Activated T-helper 9 cell treated with anti-CD3 and anti-CD28 coated beads, Interleukin-2, amount 50 U/mL, for 16 hours (primary cell): ENCODE measurements around the gene APC.
"Not testable (repeated sequence)": the region's sequence is repeated elsewhere in the genome, so short reads cannot be mapped to it uniquely, and the experiment has no call there.

Experiments
- DNase-seq: peaks from one replicate; pipeline ENCODE4 v3.0.0-alpha.2; 2020; ENCODE audit warnings: low read depth

Gene APC

DNA sequence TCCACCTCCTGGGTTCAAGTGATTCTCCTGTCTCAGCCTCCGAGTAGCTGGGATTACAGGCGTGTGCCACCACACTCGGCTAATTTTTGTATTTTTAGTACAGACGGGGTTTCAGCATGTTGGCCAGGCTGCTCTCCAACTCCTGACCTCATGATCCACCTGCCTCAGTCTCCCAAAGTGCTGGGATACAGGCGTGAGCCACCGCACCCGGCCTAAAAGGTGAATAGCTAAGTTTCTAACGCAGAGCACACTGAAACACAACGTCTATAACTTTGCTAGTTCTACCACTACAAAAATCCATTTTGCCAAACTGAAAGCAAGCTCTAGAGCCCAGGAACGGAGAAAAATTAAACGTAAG, 122.9 kb downstream of the APC start:
- DNase-seq = not testable (repeated sequence)

DNA sequence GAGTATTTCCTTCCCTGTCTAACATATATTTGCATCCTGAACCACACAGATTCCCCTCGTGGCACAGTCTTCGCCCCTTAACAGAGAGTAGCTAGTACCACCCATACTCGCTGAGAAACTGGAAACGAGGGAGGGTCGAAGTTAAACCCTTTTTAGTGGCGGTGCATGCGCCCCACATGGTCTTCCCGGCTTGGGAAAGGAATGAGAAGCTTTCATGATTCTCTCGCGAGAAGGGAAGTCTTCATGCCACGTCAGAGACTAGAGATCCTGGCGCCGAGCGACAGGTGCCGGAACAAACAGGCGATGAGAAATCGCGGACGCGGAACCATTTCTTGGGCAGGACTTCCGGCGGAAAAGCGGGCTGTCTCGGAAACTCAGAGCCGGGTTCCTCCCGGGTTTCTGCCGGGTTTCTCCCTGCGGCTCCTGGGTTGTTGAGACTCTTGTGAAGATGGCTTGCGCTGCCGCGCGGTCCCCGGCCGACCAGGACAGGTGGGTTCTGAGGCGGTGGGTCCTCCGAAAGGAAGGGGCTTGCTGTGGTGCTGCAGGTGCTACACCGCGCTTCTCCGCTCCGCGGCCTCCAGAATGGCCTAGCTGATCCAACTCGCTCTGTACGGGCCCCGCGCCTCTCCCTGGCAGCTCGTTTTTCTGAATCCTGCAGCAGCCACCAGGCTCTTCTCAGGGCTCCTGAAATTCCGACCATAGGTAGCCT, 123.4 kb downstream of the APC start, which contains the start of gene SRP19:
SRP19 (plus strand) TSS at position 359 of the 709 bp plus-strand sequence; CDS start at position 449, 90 bp downstream.
- DNase-seq = peak; percentile 86

DNA sequence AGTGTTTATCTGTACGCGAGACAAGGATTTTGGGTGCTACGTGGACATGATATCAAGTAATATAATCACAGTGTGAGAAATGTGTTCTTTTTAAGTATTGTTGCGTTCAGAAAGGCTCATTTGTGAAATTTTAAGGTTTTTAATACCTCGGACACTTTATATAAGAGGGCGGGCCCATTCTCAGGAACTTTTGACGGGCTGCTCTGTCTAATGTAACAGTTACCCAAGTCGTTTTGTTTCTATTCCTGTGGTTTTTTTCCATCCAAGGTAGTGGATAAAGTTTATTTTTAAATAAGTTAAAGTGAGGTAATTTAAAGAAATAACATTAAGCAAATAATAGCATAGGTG, 123.9 kb downstream of the APC start:
- no peak for DNase-seq

DNA sequence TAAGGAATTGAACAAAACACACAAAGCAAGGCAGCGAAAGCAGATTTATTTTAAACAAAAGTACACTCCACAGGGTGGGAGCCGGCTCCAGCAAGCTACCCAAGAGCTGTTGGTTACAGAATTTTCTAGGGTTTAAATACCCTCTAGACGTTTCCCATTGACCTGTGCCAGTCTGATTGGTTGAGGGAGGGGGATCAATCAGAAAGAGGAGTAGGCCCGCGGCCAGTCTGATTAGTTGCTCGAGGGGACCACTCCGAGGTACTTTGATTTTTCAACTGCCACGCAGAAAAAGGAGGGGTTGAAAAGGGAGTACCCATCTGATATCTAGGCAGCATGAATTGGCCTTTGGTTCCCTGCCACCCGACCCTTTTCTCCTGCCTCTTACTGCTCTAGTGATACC, 124.4 kb downstream of the APC start:
- DNase-seq = no peak

- DNase-seq = no peak
Observed at GRCh38 chr5:112863549-112863948, 125.9 kb downstream of the APC start.

DNA sequence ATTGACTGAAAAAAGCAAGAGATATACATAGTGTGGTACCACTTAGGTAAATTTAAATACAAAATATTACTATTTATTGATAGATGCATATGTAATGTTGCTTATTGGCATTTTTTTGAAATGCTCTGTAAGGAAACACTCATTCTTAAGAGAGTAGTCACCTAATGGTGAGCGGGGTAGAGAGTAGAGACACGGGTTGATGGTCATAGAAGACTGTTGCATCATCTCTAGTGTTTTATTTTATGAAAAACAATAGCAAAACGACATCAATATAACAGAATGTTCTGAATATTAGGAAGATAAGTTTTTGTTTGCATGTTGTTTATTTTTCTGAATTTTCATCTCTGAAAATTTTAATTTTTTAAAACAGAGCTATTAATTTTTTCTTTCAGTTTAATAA, 127.4 kb downstream of the APC start:
- DNase-seq = no peak

DNA sequence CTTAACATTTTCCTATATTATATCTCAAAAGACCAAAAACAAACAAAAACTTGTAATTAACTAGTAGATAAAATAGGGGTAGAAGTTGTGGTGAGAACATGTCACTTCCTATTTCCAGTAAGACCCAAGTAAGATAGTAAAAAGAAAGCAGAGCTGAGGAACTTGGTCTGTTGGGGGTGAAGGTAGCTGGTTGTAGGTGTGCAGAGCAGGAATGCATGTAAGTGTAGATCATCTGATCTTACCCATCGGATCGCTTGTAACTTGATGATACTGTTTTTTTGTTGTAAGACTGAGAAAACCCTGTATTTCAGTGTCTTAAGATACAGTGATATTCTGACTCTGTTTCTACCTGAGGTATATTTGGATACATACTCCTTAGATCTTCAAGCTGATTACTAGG, 129.1 kb downstream of the APC start:
- DNase-seq = no peak

GRCh38 chr5:112867411-112867810, 129.7 kb downstream of the APC start:
- no peak for DNase-seq

DNA sequence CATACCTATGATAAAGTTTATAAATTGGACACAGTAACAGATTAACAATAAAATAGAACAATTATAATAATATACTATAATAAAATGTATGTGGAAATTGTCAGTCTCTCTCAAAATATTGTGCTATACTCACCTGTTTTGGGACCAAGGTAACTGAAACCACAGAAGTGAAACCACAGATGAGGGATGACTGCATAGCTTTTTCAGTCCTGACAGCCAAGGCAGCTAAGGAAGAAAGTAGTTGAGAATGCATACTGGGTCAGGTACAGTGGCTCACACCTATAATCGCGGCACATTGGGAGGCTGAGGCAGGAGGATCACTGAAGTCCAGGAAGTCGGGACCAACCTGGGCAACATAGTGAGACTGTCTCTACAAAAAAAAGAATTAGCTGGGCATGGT, 132.3 kb downstream of the APC start:
- no peak for DNase-seq

GRCh38 chr5:112870966-112871365, 133.3 kb downstream of the APC start:
- DNase-seq = no peak

GRCh38 chr5:112876362-112876761, 138.7 kb downstream of the APC start:
- DNase-seq = no peak

DNA sequence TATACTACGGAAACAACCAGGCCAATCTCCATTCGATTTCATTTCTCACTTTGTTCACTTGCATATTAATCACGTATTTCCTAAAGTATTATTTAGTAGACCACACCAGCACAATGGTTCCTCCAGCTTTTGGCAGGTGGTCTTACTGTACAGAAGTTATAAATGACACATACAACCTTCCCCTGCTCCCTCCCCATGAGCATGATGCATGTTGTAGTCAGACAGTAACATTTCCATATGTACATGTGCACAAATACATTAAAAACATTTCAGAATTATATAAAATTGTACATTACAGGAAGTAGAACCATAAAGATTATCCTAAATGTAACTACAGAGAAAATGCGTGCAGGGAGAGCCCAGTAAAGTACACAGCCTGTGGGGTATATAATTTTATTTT, 140.4 kb downstream of the APC start:
- no peak for DNase-seq

DNA sequence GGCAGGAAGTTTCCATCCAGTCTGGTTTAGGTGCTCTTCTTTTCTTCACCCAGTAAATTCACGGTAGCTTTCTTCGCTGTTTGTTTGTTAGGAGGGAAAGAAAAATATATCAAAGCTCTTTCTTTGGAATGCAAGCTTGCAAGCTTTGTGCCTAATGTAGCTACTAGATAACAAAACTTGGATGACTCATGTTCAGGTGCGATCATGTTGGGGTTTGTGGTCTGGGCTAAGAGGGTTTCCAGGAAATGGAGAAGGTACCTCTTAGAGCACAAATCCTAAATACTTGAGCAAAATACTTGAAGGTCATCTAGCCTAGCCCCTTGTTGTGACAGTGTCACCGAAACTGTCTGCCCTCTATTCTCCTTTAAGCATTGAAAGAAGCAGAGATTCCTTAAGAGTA, 141.1 kb downstream of the APC start:
- DNase-seq = peak; percentile 31

DNA sequence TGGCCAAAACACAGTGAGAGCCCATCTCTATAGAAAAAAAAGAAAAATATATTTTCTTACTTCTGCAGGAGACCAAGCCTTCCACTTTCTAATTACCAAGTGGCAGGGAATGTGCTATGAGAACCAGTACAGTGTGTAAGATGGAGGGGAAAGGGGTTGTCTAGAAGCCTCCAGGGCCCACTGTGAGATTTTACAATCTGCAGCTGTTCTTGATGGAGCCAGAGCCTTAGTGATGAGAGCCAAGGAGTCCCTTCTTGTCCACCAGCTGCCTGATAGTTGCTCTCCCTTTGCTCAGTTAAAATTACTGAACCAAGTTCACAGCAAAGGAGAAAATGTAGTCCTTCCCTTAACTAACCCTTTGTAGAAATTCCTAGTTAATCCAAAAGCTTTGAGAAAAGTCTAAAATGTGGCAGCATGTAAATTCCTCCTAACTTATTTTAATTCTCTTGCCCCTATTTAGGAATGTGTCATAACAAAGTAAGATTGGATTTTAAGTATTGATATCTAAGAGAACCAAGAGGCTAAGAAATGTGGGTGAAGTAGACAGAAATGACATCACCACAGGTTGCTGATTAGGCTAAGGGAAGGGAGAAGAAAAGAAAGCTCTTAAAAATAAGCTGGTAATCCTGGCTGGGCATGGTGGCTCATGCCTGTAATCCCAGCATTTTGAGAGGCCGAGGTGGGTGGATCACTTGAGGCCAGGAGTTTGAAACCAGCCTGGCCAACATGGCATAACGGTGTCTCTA, 142.7 kb downstream of the APC start:
- no peak for DNase-seq

GRCh38 chr5:112883192-112883591, 145.5 kb downstream of the APC start:
- no peak for DNase-seq

DNA sequence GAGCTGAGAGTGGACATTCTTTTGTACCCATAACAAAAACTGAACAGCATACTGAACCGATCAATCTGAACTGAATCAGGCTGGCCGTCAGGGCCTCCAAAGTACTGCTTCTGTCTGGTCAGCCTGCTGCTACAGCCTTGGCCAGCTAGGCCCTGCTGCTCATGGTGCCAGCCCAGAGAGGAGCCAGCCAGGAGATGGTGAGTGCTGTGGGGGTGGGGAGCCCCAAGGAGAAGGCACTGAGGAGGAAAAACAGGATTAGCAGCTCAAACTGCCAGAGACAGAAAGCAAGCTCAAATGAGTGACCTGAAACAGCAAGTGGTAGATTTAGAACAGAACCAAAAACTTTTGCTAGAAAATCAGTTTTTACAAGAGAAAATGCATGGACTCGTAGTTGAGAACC, 147.3 kb downstream of the APC start:
- DNase-seq = no peak

- no peak for DNase-seq
Observed at GRCh38 chr5:112886975-112887374, 149.3 kb downstream of the APC start.

GRCh38 chr5:112892066-112892465, 154.4 kb downstream of the APC start:
- DNase-seq = not testable (repeated sequence)

DNA sequence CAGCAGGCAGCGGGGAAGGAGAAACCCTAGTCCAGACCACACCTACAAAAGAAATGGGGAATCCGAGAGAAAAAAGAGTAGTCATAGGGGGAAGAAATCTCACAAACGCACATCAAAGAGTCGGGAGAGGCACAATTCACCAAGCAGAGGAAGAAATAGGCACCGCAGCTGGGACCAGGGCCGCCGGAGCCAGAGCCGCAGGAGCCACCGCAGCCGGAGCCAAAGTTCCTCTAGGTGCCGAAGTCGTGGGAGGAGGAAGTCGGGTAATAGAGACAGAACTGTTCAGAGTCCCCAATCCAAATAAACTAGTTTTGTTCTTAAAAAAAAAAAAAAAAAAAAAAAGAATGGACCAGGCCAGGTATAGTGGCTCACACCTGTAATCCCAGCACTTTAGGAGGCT, 155.1 kb downstream of the APC start:
- DNase-seq = no peak

GRCh38 chr5:112895682-112896081, 158.0 kb downstream of the APC start:
- no peak for DNase-seq
